Astrocyte of the cerebellum (primary cell): ENCODE data around the gene PCDH10.

Experiments used
- DNase-seq: peaks from one replicate; pipeline ENCODE4 v3.0.0-alpha.2; 2011; ENCODE audit warnings: low read depth
- H3K4me3 ChIP-seq: 2 replicates; pipeline ENCODE4 v1.5.1; 2011; ENCODE audit warnings: mild to moderate bottlenecking, low read depth, low read length, moderate library complexity
- in situ Hi-C: cut with HindIII; loops from 2 replicates; pipeline ENCODE4 v1.10.0; 2017; ENCODE audit warnings: low sequenced_read_pairs
- TF ChIP-seq, protein P1 (sequence below): IDR thresholded peaks from 2 replicates; pipeline ENCODE4 v1.5.1; 2012; ENCODE audit warnings: low read length, low read depth, moderate library complexity, mild to moderate bottlenecking; ENCODE audit errors: missing control alignments

Gene PCDH10

DNA sequence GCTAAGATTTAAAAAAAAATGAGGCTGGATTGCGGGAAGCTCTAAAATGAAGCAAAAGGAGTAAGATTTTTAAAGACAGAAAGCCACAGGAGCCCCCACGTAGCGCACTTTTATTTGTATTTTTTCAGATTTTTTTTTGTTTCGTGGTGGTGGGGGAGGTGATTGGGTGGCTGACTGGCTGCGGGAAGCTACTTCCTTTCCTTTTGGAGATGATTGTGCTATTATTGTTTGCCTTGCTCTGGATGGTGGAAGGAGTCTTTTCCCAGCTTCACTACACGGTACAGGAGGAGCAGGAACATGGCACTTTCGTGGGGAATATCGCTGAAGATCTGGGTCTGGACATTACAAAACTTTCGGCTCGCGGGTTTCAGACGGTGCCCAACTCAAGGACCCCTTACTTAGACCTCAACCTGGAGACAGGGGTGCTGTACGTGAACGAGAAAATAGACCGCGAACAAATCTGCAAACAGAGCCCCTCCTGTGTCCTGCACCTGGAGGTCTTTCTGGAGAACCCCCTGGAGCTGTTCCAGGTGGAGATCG is 908 bp downstream of the PCDH10 start:
- TF ChIP-seq, protein P1, sequence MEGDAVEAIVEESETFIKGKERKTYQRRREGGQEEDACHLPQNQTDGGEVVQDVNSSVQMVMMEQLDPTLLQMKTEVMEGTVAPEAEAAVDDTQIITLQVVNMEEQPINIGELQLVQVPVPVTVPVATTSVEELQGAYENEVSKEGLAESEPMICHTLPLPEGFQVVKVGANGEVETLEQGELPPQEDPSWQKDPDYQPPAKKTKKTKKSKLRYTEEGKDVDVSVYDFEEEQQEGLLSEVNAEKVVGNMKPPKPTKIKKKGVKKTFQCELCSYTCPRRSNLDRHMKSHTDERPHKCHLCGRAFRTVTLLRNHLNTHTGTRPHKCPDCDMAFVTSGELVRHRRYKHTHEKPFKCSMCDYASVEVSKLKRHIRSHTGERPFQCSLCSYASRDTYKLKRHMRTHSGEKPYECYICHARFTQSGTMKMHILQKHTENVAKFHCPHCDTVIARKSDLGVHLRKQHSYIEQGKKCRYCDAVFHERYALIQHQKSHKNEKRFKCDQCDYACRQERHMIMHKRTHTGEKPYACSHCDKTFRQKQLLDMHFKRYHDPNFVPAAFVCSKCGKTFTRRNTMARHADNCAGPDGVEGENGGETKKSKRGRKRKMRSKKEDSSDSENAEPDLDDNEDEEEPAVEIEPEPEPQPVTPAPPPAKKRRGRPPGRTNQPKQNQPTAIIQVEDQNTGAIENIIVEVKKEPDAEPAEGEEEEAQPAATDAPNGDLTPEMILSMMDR, result no peak
- DNase-seq, result no peak
- in situ Hi-C loops, result no loop called here
- peak overlapping the region; percentile 59 for H3K4me3 ChIP-seq

DNA sequence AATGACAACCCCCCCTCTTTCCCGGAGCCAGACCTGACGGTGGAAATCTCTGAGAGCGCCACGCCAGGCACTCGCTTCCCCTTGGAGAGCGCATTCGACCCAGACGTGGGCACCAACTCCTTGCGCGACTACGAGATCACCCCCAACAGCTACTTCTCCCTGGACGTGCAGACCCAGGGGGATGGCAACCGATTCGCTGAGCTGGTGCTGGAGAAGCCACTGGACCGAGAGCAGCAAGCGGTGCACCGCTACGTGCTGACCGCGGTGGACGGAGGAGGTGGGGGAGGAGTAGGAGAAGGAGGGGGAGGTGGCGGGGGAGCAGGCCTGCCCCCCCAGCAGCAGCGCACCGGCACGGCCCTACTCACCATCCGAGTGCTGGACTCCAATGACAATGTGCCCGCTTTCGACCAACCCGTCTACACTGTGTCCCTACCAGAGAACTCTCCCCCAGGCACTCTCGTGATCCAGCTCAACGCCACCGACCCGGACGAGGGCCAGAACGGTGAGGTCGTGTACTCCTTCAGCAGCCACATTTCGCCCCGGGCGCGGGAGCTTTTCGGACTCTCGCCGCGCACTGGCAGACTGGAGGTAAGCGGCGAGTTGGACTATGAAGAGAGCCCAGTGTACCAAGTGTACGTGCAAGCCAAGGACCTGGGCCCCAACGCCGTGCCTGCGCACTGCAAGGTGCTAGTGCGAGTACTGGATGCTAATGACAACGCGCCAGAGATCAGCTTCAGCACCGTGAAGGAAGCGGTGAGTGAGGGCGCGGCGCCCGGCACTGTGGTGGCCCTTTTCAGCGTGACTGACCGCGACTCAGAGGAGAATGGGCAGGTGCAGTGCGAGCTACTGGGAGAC is 1.6 kb downstream of the PCDH10 start:
- no peak for DNase-seq
- peak overlapping the region; percentile 59 for H3K4me3 ChIP-seq
- in situ Hi-C loops, result no loop called here

DNA sequence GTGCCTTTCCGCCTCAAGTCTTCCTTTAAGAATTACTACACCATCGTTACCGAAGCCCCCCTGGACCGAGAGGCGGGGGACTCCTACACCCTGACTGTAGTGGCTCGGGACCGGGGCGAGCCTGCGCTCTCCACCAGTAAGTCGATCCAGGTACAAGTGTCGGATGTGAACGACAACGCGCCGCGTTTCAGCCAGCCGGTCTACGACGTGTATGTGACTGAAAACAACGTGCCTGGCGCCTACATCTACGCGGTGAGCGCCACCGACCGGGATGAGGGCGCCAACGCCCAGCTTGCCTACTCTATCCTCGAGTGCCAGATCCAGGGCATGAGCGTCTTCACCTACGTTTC is 2.2 kb downstream of the PCDH10 start:
- DNase-seq, result no peak
- in situ Hi-C loops, result no loop called here
- peak overlapping the region; percentile 59 for H3K4me3 ChIP-seq
- TF ChIP-seq, protein P1, result no peak

More for the DNA sequence above, 1.6 kb downstream of the PCDH10 start:
- TF ChIP-seq, protein P1, result no peak

GRCh38 chr4:133151691-133152329 is 2.7 kb downstream of the PCDH10 start:
- in situ Hi-C loops, result no loop called here
- peak overlapping the region; percentile 59 for H3K4me3 ChIP-seq
- DNase-seq, result no peak

DNA sequence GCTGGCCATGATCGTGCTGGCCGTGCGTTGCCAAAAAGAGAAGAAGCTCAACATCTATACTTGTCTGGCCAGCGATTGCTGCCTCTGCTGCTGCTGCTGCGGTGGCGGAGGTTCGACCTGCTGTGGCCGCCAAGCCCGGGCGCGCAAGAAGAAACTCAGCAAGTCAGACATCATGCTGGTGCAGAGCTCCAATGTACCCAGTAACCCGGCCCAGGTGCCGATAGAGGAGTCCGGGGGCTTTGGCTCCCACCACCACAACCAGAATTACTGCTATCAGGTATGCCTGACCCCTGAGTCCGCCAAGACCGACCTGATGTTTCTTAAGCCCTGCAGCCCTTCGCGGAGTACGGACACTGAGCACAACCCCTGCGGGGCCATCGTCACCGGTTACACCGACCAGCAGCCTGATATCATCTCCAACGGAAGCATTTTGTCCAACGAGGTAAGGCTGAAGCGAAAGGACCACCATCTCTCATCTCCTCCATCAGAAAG is 3.3 kb downstream of the PCDH10 start:
- DNase-seq, result no peak
- in situ Hi-C loops, result no loop called here
- TF ChIP-seq, protein P1, result no peak
- peak overlapping the region; percentile 59 for H3K4me3 ChIP-seq

More at GRCh38 chr4:133151691-133152329, 2.7 kb downstream of the PCDH10 start:
- TF ChIP-seq, protein P1, result peak; percentile 32

DNA sequence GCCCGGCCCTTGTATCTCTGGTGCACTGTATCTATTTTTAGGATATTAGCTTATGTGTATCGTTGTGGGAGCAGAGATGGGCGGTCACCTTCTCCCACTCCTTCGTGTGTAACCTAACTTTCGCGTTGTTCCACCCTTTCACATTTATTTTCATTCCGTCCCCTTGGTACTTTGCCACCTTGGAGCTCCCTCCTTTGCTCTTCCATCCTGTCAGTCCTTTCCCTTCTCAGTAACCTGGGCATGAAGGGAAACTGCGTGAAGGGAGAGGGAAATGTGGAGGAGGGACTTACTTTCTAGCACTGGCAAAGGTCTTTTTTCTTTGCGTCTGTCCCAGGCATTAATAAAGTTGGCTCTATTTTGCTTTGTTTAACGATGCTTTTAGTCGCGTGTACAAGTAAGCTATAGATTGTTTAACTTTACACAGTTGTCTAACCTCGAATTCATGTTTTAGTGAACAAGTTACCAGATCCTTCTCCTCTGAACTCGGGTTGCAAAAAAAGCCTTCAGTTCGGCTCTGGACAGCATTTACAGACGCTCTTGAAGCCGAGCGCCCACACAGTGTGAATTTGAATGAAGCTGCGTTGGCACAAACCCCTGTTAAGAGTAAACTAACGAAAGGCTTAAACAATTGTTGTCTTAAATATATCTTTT is 3.9 kb downstream of the PCDH10 start:
- H3K4me3 ChIP-seq, result peak overlapping the region; percentile 59
- in situ Hi-C loops, result no loop called here
- DNase-seq, result no peak
- TF ChIP-seq, protein P1, result no peak
